Measurements from ENCODE around the gene CD99L2.

The CD99L2 gene

DNA sequence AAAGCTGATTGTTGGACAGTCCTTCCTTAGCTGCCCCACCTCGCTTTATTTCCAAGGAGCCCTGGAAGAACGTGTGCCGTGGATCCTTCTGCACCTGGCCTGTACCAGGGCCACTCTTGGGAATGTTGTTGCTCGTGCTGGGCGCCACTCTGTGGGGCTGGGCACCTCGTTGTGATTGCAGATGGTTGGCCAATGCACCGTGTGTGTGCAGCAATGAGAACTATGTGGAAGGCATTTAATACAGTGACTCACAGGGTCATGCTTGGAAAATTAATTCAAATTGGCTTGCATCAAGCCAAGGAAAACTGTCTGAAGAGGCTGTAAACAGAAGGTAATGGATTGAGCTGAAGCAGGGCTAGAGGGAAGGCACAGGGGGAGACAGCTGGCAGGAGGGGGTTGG is 37.0 kb upstream of the CD99L2 start:
- Histone ChIP-seq H3F3A (ENCODE audit: insufficient read depth, low read length) (no peaks in the 10 kb centered on the region), H3K9ac (ENCODE audit: low read length) (no peak overlapping the region), H4K20me1 (ENCODE audit: insufficient read depth, low read length) (no peaks in the 10 kb centered on the region), H3K79me2 (ENCODE audit: insufficient read depth, low read length) (no peaks in the 10 kb centered on the region), H3K27ac (ENCODE audit: low read depth, low read length, poor library complexity, severe bottlenecking) (no peak overlapping the region), H3K4me3 (ENCODE audit: low read depth, low read length, poor library complexity, severe bottlenecking) (no peak overlapping the region), H3K4me1 (ENCODE audit: insufficient read depth, low read length, severe bottlenecking) (no peaks in the 10 kb centered on the region), H3K4me2 (ENCODE audit: low read length) (no peak overlapping the region), H3K36me3 (ENCODE audit: insufficient read depth, low read length) (no peaks in the 10 kb centered on the region), H2AFZ (ENCODE audit: low read length) (no peak overlapping the region), H3K9me3 (ENCODE audit: low read length) (no peaks in the 10 kb centered on the region), H3K27me3 (ENCODE audit: insufficient read depth, low read length) (no peaks in the 10 kb centered on the region), H3K9me2 (ENCODE audit: low read depth, low read length) (no peaks in the 10 kb centered on the region)
- TF ChIP-seq, protein P1, sequence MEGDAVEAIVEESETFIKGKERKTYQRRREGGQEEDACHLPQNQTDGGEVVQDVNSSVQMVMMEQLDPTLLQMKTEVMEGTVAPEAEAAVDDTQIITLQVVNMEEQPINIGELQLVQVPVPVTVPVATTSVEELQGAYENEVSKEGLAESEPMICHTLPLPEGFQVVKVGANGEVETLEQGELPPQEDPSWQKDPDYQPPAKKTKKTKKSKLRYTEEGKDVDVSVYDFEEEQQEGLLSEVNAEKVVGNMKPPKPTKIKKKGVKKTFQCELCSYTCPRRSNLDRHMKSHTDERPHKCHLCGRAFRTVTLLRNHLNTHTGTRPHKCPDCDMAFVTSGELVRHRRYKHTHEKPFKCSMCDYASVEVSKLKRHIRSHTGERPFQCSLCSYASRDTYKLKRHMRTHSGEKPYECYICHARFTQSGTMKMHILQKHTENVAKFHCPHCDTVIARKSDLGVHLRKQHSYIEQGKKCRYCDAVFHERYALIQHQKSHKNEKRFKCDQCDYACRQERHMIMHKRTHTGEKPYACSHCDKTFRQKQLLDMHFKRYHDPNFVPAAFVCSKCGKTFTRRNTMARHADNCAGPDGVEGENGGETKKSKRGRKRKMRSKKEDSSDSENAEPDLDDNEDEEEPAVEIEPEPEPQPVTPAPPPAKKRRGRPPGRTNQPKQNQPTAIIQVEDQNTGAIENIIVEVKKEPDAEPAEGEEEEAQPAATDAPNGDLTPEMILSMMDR (IDR thresholded peaks at IDR 0.05; ENCODE audit: low read length), result no peak
- TF ChIP-seq EZH2 (IDR thresholded peaks at IDR 0.05; ENCODE audit: borderline replicate concordance, low read length), result no peak

GRCh38 chrX:150934453-150934852 is 36.0 kb upstream of the CD99L2 start:
- H3K79me2 ChIP-seq (ENCODE audit: insufficient read depth, low read length), result no peaks in the 10 kb centered on the region
- H3K36me3 ChIP-seq (ENCODE audit: insufficient read depth, low read length), result no peaks in the 10 kb centered on the region
- TF ChIP-seq EZH2 (IDR thresholded peaks at IDR 0.05; ENCODE audit: borderline replicate concordance, low read length), result no peak
- TF ChIP-seq, protein P1 (IDR thresholded peaks at IDR 0.05; ENCODE audit: low read length), result no peak
- H3K9me3 ChIP-seq (ENCODE audit: low read length), result no peaks in the 10 kb centered on the region
- no peak overlapping the region for H3K4me2 ChIP-seq (ENCODE audit: low read length)
- H3K4me1 ChIP-seq (ENCODE audit: insufficient read depth, low read length, severe bottlenecking), result no peaks in the 10 kb centered on the region
- no peak overlapping the region for H3K27ac ChIP-seq (ENCODE audit: low read depth, low read length, poor library complexity, severe bottlenecking)
- H3K9ac ChIP-seq (ENCODE audit: low read length), result no peak overlapping the region
- no peaks in the 10 kb centered on the region for H3K9me2 ChIP-seq (ENCODE audit: low read depth, low read length)
- no peaks in the 10 kb centered on the region for H4K20me1 ChIP-seq (ENCODE audit: insufficient read depth, low read length)
- H3K27me3 ChIP-seq (ENCODE audit: insufficient read depth, low read length), result no peaks in the 10 kb centered on the region
- no peaks in the 10 kb centered on the region for H3F3A ChIP-seq (ENCODE audit: insufficient read depth, low read length)
- H2AFZ ChIP-seq (ENCODE audit: low read length), result no peak overlapping the region
- H3K4me3 ChIP-seq (ENCODE audit: low read depth, low read length, poor library complexity, severe bottlenecking), result no peak overlapping the region

GRCh38 chrX:150933945-150934350 is 35.5 kb upstream of the CD99L2 start:
- Histone ChIP-seq H3K27me3 (ENCODE audit: insufficient read depth, low read length) (no peaks in the 10 kb centered on the region), H3K4me3 (ENCODE audit: low read depth, low read length, poor library complexity, severe bottlenecking) (no peak overlapping the region), H3K27ac (ENCODE audit: low read depth, low read length, poor library complexity, severe bottlenecking) (no peak overlapping the region), H3K9me2 (ENCODE audit: low read depth, low read length) (no peaks in the 10 kb centered on the region), H3K9me3 (ENCODE audit: low read length) (no peaks in the 10 kb centered on the region), H3K79me2 (ENCODE audit: insufficient read depth, low read length) (no peaks in the 10 kb centered on the region), H3K36me3 (ENCODE audit: insufficient read depth, low read length) (no peaks in the 10 kb centered on the region), H3K4me1 (ENCODE audit: insufficient read depth, low read length, severe bottlenecking) (no peaks in the 10 kb centered on the region), H3F3A (ENCODE audit: insufficient read depth, low read length) (no peaks in the 10 kb centered on the region), H3K9ac (ENCODE audit: low read length) (no peak overlapping the region), H3K4me2 (ENCODE audit: low read length) (no peak overlapping the region), H2AFZ (ENCODE audit: low read length) (no peak overlapping the region), H4K20me1 (ENCODE audit: insufficient read depth, low read length) (no peaks in the 10 kb centered on the region)
- TF ChIP-seq, protein P1 (IDR thresholded peaks at IDR 0.05; ENCODE audit: low read length), result no peak
- TF ChIP-seq EZH2 (IDR thresholded peaks at IDR 0.05; ENCODE audit: borderline replicate concordance, low read length), result no peak
